NCI-H187 (cell line): ENCODE results near the gene EIF2B4.
"Not testable (repeated sequence)": the region's sequence is repeated elsewhere in the genome, so short reads cannot be mapped to it uniquely, and the experiment has no call there.

ENCODE experiments used
- DNase-seq, 2 experiments: peaks; one replicate each; lab custom pipeline; 2025; lab: John Stamatoyannopoulos, UW

EIF2B4 gene

GRCh38 chr2:27336173-27336572 lies 34.0 kb downstream of the EIF2B4 start:
- DNase-seq: no peak

- no peak for DNase-seq
These were observed 34.8 kb downstream of the EIF2B4 start for GRCh38 chr2:27335311-27335710.

- no peak for DNase-seq
These were observed 45.4 kb downstream of the EIF2B4 start for GRCh38 chr2:27324720-27325119.

GRCh38 chr2:27323596-27324285 lies 46.4 kb downstream of the EIF2B4 start:
- no peak for DNase-seq

- peak; percentile 69 to 89 for DNase-seq
These were observed 47.2 kb downstream of the EIF2B4 start, which contains the start of gene MPV17 for GRCh38 chr2:27322766-27323595. TSS of gene MPV17 (minus strand) at chr2:27323097. CDS start at chr2:27322517, 580 bp downstream.

GRCh38 chr2:27322301-27322765 lies 47.8 kb downstream of the EIF2B4 start:
- DNase-seq: no peak

GRCh38 chr2:27320958-27321543 lies 49.1 kb downstream of the EIF2B4 start:
- no peak for DNase-seq

GRCh38 chr2:27319839-27320238 lies 50.3 kb downstream of the EIF2B4 start:
- DNase-seq: not testable (repeated sequence)

GRCh38 chr2:27316655-27317412 lies 53.3 kb downstream of the EIF2B4 start:
- no peak for DNase-seq

GRCh38 chr2:27315122-27315521 lies 55.0 kb downstream of the EIF2B4 start:
- DNase-seq: no peak

GRCh38 chr2:27314709-27315108 lies 55.4 kb downstream of the EIF2B4 start:
- no peak for DNase-seq
